HG02623 (cell line): ENCODE measurements around the gene RAB33A.
A peak's percentile ranks its signal among the peaks of the same experiment; 100 is the strongest.

Experiments
- ATAC-seq: cut with Tn5 transposase; IDR thresholded peaks from one replicate; pipeline ENCODE4 v1.9.1; 2021; ENCODE audit warnings: moderate library complexity; ENCODE audit not compliant: unreplicated experiment

The RAB33A gene

DNA sequence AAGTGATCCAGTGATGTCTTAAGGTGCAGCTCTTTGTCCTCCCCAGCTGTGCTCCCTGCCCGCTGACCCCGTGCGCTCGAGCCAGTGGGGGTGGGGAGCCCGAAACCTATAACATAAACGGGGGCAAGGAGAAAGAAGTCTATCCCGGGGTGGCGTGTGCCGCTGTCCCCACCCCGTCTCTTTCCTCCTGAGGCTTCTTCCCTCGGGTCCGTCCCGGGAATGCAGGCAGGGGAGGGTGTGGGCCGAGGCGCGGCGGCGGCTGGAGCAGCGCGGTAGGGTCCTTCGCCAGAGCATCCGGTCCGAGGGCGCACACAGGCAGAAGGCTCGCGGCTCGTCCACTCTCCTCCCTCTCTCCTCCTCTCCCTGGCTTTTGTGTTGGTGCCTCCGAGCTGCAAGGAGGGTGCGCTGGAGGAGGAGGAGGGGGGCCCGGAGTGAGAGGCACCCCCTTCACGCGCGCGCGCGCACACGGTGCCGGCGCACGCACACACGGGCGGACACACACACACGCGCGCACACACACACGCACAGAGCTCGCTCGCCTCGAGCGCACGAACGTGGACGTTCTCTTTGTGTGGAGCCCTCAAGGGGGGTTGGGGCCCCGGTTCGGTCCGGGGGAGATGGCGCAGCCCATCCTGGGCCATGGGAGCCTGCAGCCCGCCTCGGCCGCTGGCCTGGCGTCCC, at the start of gene RAB33A:
TSS of gene RAB33A (plus strand) at position 517 of the 681 bp plus-strand sequence. CDS start at position 618, 101 bp downstream.
- no peak for ATAC-seq

- ATAC-seq: no peak
These were observed 47.2 kb upstream of the RAB33A start for GRCh38 chrX:130124577-130124976.

GRCh38 chrX:130125091-130125874, 46.5 kb upstream of the RAB33A start:
- ATAC-seq: no peak

GRCh38 chrX:130130990-130131389, 40.8 kb upstream of the RAB33A start:
- ATAC-seq: no peak

GRCh38 chrX:130136496-130136895, 35.3 kb upstream of the RAB33A start:
- no peak for ATAC-seq

GRCh38 chrX:130136961-130137360, 34.8 kb upstream of the RAB33A start:
- no peak for ATAC-seq

DNA sequence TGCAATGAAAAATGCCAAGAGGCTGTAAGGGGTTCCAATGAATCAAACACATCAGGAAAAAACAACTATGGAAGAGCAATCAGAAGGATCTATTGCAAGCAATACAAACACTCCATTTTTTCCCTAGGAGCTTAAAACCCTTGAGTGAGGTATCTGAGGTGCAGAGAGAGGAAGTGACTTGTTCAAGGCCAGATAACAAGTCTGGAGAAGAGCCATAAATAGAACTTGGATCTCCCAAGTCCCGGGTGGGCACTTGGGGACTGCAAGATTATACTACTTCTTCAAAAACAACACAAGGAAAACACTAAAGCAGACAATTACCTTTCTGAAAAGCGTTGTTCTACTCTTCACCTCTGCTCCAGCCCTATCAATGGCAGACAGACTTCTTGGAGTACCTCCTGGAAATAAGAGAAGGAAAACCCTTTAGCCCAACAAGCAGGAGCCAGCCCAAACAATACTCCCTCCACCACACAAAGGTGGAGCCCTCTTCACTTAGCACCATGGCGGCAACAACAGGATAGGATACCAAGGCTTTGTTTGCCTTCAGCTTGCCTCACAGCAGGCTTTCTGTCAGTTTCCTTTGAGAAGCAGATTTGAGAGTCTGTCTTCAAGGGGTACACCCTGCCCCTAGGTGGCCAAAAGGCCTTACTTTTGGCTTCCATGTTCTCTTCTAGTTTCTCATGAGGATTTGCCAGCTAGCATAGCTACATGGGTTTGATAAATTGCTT, 32.1 kb upstream of the RAB33A start:
- no peak for ATAC-seq

DNA sequence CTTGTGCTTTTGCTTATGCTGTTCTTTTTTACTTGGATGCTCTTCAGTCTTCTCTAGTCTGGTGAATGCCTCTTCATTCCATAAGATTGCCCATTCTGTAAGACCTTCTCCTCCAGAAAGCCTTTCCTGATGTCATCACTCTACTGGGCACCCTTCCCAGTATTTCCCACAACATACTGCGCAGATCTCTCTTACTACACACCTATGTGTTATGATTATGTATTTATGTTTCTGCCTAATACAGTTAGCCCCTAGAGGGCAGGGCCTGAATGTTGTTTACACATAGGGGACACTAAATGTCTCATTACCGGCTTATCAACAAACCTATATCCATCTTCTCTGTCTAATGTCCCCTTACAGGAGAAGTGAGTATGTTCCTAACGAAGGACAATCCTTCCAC, 27.3 kb upstream of the RAB33A start:
- no peak for ATAC-seq

DNA sequence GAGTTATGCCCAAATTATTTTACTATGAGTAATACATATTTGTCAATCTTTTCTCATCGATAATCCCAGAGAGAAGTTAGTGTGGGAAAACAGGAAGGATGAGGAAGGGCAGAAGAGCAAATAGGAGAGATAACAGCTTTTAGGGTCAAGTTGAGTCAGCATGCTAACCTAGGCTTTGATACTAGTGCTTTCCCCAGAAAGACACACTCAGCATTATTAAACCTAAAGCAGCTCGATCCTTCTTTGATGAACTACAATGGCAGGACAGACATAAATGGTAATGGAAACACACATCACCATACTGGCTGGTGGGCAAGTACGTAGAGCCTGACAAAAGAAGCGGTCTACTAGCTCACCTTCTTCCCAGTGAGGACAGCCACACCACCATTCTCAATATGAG, 26.6 kb upstream of the RAB33A start:
- no peak for ATAC-seq

GRCh38 chrX:130147631-130148030, 24.1 kb upstream of the RAB33A start:
- ATAC-seq: no peak

DNA sequence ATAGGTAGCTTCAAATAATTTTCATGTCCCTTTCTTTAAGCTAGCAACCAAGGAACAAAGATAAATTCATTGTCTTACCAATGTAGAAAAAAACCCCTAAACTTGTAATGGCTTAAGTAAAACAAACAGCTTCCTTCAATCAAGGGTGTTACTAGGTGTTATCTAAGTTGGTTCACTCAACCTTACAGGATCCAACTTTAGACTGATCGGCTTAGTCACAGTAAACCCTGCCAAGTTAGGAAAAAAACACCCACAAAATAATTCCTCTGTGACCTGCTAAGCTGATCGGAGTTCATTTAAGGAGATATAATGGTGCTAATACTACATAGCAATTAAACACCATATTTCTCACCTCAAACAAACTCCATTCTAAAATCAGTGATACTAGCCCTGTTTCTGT, 16.2 kb upstream of the RAB33A start:
- ATAC-seq: no peak

DNA sequence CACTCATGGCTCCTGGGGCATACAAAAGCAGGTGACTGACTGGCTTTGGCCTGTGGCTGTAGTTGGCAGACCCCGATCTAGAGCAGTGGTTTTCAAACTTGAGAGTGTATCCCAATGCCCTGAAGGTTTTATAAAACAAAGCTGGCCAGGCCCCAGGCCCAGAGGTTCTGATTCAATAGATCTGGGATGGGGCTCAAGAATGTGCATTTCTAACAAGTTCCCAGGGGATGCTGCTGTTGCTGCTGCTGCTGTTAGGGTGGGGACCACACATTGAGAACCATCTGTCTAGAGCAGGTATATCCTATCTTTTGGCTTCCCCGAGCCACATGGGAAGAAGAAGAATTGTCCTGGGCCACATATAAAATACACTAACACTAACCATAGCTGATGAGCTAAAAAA, 13.5 kb upstream of the RAB33A start:
- no peak for ATAC-seq

DNA sequence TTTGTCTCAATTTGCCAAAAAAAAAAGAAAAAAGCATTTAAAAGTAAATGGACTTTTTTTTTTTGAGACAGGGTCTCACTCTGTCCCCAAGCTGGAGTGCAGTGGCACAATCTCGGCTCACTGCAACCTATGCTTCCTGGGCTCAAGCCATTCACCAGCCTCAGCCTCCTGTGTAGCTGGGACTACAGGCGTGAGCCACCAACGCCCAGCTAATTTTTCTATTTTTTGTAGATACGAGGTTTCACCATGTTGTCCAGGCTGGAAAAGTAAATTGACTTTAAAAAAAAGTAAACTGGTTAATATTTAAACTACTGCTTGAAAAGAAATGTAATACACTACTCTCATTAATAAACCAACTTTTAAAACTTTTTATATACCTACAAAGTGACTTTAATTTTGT, 12.0 kb upstream of the RAB33A start:
- ATAC-seq: no peak

GRCh38 chrX:130162094-130162735, 9.5 kb upstream of the RAB33A start:
- ATAC-seq: no peak

GRCh38 chrX:130163398-130163797, 8.4 kb upstream of the RAB33A start:
- no peak for ATAC-seq

DNA sequence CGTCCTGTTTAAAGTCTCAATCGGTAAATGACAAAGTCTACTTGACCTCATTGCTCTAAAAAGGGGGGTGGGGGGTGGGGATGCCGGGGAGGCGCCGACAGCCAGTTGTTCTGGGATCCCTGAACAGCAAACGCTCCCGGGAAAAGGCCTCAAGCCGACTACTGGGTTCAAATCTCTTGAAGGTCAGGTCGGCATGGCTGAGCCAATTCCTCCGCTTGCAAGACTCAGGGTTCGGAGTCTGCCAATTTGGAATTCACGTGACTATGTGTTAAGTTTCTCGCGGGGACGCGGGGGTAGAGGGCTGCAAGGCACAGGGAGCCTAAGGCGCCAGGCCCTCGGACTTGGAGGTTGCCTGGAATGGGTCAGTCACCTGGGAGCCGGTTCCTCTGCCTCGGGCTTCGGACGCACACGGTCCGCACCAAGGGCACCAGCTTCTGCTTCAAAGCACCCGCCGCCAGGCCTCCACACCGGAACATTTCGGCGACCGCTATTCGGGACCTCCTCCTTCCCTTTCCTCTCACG, 6.5 kb upstream of the RAB33A start:
- no peak for ATAC-seq

GRCh38 chrX:130165703-130166502, 5.9 kb upstream of the RAB33A start, which contains the start of gene AIFM1:
TSS of gene AIFM1 (minus strand) at chrX:130165841. CDS start at chrX:130165656, 185 bp downstream.
- peak; percentile 90 for ATAC-seq

DNA sequence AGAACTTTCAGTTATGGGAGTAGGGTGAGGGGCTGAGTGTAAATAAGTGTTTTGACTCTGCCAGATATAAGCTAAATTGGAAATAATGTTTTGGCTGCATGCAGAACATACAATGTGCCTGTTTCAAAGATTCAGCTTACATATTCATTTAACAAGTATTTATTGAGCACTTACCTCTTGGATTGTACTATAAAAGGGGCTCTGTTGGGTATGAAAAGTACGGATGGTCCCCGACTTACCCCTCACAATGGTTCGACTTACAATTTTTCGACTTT, 5.3 kb upstream of the RAB33A start:
- no peak for ATAC-seq

DNA sequence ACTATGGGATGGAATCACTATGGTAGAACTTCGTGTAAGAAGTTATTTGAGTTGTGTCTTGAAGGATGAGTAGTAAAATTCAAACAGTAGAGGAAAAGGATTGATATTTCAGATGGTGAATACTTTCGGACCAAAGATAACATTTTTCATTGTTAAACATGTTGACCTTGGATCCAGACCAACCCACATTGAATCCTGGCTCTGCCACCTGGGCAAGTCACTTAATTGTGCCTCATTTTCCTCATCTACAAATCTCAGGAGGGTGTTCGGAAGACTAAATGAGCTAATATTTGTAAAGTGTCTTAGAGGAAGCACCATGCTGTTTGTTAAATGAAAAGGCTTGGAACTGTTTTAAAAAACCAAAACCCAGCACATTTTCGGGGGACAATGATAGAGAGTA, 4.7 kb upstream of the RAB33A start:
- no peak for ATAC-seq

- ATAC-seq: peak; percentile 79
These were observed 863 bp upstream of the RAB33A start for GRCh38 chrX:130170752-130171445.
